ENCODE measurements around the gene METTL4.
"Not testable (repeated sequence)": the region's sequence is repeated elsewhere in the genome, so short reads cannot be mapped to it uniquely, and the experiment has no call there.

Gene METTL4

DNA sequence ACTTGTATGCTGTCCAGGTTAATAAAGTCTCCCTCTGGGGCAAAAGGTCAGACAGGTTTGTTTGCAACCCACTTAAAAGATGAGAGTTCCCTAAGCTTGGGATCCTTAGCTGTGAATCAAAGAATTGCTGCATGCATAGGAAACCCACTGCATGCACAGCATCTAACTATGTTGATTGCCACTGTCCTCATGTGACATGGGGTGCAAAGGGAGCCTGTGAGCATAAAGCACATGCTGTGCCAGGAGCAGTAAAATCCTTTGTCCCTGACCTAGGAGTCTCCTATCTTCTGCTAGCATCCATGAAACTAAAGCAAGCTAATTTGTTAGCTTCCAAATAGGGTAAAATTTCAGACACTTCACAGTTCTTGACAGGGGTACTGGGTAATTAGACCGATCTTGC lies 13.8 kb downstream of the METTL4 start:
- no peak for DNase-seq

- no peak for DNase-seq
These were observed 15.4 kb downstream of the METTL4 start for GRCh38 chr18:2555895-2556294.

DNA sequence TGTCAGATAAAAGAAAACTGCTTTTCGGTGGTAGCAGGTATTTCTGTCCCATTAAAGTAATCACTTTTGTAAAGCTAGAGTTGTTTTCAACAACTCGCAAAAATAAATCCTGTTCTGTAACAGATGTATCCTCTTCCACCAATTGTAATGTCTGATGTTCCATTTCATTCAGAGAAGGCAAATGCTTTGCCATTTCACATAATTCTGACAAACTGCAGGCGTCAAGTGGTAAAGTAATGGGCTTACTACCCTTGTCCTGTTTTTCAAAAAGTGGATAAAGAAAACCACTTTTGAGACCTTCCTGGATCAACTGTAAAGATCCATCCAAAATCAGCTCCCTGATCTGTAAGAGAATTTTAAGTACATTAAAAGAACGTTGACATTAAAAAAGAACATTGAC lies 16.6 kb downstream of the METTL4 start:
- DNase-seq: no peak

DNA sequence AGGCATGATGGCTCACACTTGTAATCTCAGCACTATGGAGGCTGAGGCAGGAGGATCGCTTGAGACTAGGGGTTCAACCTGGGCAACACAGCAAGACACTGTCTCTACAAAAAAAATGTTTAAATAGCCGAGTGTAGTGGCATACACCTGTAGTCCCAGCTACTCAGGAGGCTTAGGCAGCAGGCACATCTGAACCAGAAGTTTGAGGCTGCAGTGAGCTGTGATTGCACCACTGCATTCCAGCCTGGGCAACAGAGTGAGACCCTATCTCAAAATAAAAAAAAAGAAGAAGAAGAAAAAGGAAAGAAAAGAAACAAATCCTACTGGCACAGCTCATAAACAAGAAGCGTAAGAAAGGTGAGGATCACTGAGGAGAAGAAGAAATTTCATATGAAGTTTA lies 19.9 kb downstream of the METTL4 start:
- DNase-seq: no peak

GRCh38 chr18:2549462-2549861 lies 21.8 kb downstream of the METTL4 start:
- no peak for DNase-seq

- no peak for DNase-seq
These were observed 23.7 kb downstream of the METTL4 start for GRCh38 chr18:2547477-2548087.

DNA sequence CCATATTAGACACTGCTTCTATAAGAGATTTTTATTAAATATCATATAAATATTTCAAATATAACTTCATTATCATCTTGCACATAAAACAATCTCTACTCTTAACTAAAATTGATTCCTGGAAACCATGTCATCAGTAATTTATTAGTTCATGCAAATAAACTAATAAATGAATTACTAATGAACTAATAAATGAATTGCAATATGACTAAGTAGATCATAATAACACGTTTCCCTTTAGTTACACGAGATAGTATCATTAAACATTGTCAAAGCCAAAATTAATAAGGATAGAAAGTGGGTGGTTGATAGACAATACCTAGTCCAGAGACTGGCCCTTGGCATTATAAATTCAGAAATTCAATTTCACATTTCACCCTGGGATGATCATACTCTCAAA lies 26.1 kb downstream of the METTL4 start:
- no peak for DNase-seq

DNA sequence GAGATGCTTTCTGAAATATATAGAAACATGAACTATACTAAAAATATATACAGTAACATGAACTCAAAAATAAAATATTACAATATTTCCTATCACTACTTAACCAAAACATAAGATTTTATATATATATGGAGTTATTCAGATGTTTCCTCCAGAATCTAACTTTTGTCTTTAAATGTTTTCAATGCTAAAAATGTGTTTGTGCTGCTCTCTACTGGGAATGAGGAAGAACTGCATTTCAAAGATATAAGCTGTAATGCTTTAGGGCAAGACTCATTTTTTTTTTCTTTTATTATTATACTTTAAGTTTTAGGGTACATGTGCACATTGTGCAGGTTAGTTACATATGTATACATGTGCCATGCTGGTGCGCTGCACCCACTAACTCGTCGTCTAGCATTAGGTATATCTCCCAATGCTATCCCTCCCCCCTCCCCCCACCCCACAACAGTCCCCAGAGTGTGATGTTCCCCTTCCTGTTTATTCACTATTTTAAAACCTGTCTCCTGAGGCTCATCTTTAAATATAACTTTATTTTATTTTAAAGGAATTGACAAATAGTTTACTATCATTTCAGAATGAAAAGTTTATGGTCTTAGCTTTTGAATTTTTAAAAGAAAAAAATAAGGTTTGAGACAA lies 29.3 kb downstream of the METTL4 start:
- DNase-seq: not testable (repeated sequence)

GRCh38 chr18:2540575-2540974 lies 30.7 kb downstream of the METTL4 start:
- no peak for DNase-seq

DNA sequence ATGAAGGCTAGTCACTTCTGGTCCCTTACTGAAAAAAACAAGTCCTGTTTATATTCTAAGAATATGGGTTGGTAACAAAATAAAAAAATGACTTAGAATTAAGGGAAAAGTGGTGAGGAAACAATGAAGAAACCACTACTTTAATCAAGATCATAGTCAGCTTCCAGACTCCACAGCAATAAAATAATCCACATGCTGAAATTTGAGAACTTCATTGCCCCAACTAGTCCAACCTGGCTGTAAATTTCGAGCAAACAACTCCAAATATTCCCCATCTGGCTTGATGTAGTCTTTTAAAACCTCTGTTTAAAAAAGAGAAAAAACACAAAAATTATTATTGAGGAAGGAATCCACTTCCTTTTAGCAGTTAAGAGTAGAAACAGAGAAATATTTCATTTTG lies 32.5 kb downstream of the METTL4 start:
- DNase-seq: no peak

DNA sequence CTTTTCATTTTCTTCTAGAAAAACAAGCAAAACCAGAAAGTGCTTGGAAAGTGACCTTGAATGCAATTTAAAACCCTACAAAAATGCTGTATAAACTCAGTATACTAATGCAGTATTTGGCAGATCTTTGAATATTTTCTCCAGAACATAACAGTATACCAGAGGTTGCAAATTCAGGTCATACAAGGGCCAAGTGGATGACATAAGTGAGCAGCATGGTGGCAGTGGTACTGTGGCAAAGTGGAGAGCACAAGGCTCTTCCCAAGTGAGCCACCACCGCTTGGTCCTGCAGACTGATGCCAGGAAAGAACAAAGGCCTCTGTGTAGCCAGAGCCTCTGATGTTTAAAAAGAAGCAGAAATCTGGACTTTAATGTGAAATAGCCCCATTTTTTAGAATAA lies 33.1 kb downstream of the METTL4 start:
- no peak for DNase-seq

- no peak for DNase-seq
These were observed 34.0 kb downstream of the METTL4 start for GRCh38 chr18:2537296-2537695.

DNA sequence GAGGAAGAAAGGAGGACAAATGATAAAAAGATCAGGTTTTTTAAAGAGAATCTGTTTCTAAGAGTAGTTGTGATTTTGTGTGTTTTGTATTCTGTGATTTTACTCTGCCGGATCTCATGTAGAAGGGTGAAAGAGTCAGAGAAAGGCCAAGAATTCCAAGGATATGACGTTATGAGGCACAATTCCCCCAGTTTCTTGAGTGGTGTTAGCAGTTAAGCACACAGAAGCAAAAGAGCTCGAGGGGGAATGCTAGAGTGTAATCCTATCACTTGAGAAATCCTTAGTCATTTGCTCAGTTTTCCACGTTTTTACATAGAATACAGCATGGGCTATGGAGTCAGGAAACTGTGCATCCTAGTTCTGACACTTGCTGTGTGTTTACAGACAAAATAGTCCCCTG lies 34.8 kb downstream of the METTL4 start:
- DNase-seq: no peak

DNA sequence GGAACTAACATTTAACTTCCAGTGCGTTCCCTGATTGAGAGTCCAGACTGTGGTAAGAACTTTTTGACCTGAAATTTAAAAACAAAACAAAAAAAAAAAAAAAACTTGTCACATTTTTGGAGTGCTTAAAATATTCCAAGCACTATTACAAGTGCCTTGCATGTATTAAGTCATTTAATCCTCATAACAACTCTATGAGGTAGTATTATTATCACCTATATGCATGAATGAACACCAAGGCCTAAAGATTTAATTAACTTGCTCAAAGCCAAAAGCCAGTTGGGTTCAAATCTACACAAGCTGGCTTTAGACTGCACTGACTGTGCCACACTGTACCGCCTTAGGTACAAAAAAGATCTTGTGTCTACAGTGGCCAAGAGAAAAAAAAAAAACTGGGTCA lies 35.2 kb downstream of the METTL4 start:
- no peak for DNase-seq

- DNase-seq: no peak
These were observed 35.8 kb downstream of the METTL4 start for GRCh38 chr18:2535419-2535910.

- DNase-seq: no peak
These were observed 36.4 kb downstream of the METTL4 start for GRCh38 chr18:2534906-2535305.

DNA sequence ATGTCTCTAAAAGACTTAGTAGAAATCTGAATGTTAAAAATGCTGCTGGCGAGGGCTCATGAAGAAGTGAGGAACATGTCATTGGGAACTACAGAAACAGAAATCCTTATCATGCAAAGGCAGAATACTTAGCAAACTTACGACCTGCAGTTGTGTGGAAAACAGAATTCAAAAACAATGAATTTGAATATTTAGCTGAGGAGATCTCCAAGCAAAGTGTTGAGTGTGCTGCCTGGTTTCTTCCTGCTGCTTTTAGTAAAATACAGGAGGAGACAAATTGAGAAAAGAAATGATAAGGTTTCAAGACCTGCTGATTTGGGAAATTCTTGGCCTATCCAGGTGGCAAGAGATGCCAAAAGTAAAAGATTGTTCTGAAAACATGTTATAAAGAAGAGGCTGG lies 38.5 kb downstream of the METTL4 start:
- DNase-seq: no peak

- DNase-seq: no peak
These were observed 39.6 kb downstream of the METTL4 start for GRCh38 chr18:2531751-2532150.

DNA sequence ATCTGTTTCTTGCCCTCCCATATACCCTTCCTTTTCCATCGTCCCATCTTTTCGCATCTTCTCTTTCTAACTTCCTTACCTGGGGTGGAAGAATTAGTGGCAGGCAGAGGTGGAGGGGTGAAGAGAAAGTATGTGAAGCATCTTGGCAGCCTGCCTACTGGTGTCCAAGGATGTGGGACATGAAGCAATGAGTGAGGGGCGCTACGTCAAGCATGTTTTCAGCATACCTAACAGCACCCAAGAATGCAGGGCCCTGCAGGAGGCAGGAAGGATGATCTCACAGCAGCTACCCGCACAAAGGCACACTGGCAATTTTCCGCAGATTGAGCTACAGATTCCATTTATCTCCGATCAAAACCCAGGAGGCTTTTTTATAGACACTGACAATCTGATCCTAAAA lies 42.2 kb downstream of the METTL4 start:
- DNase-seq: no peak

DNA sequence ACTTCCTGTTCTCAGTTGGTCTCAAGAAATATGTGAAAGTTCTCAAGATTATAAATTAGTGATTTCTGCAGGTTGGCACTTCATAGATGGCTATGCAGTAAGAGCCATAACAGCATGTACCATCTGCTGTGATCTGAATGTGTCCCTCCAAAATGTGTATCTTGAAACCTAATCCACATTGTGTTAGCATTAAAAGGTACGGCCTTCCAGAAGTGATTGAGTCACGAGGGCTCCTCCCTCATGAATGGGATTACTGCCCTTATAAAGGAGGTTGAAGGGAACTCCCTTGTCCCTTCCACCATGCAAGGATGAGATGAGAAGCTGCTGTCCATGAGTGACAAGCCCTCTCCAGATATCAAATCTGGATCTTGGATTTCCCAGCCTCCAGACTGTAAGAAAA lies 45.0 kb downstream of the METTL4 start:
- no peak for DNase-seq

DNA sequence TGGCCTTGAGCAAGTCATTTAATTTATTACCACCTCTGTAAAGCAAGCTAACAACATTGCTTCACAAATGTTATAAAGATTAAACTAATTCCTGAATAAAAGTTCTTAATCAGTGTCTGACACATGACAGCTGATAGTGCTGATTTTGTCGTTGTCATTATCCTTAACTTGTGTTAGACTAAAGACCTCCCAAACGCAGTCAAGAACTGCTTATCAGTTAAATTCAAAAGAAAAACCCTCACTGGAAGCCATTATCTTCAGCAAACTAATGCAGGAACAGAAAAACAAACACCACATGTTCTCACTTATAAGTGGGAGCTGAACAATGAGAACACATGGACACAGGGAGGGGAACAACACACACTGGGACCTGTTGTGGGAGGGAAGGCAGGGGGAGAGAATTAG lies 46.5 kb downstream of the METTL4 start:
- not testable (repeated sequence) for DNase-seq

GRCh38 chr18:2522112-2522511 lies 49.2 kb downstream of the METTL4 start:
- DNase-seq: no peak

DNA sequence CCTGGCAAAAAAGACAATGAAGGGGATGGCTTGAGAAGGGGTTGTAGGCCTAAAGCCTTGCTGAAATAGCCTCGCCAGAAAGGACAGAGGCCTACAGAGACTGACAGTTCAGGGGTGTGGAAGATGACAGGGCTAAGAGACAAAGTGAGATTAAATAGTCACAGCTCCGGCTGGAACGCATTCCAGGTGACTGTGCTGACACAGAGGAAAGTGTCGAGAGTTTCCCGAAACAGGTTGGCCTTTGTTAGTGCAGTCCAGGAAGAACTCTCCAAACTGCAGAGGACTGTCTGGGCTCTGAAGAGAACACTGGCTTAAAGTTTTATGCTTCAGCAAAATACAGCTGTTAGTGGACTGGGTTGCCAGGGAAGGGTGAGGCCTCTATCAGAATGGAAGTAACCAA lies 52.8 kb downstream of the METTL4 start:
- DNase-seq: no peak

DNA sequence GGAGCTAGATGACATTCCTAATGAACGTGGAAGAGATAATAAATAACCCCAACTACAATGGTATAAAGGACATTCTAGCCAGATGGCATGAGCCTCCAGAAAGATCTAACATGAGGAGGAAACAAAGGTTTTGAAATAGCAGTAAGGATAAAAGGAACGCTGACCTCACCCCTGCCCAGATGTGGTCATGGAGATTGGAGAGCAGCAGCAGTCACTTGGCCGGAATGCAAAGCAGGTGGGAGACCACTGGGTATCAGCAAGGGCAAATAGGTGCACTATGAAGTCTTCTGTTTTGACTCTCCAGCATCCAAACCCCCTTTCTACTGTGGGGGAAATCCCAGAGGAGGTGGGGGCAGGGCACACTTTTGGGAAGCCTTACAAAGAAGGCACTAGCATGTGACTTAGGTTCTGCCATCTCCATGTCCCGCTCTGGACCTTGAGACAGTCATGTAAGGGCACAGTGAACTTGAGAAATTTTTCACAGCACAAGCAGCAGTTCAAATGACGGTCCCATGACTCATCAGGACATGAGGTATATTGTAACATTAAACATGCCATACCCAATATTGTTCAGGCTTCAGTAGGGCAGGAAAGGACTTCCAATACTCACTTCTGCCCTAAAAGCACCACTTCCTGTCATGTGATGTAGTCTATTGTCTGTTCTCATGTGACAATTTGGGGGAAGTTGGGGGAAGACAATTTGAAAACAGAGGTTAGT lies 55.2 kb downstream of the METTL4 start:
- no peak for DNase-seq

All from activated effector memory CD4-positive, alpha-beta T cell treated with anti-CD3 and anti-CD28 coated beads, Interleukin-2, amount 50 U/mL, for 16 hours (primary cell).